SK-N-SH (cell line): Measurements from ENCODE around the gene MYO18B.

ENCODE experiments used
- EP300 ChIP-seq, 2 experiments: IDR thresholded peaks; 2 replicates each; pipeline versions ENCODE4 v1.4.0 to v1.6.1; 2012; ENCODE audit warnings: borderline replicate concordance in 1 of 2, low read depth in 1 of 2, low read length in 1 of 2
- IRF3 ChIP-seq: fragments of 150-350 bp; IDR thresholded peaks from 2 replicates; pipeline ENCODE4 v1.6.1; 2016; ENCODE audit warnings: mild to moderate bottlenecking, low read depth, low read length
- RCOR1 ChIP-seq: fragments of 150-350 bp; IDR thresholded peaks from 2 replicates; pipeline ENCODE4 v1.6.1; 2017; ENCODE audit warnings: antibody characterized with exemption, low read length
- TAF1 ChIP-seq: IDR thresholded peaks from 2 replicates; pipeline ENCODE4 v1.6.1; 2012; ENCODE audit warnings: low read depth, mild to moderate bottlenecking, low read length, moderate library complexity, borderline replicate concordance
- YY1 ChIP-seq: IDR thresholded peaks from 2 replicates; pipeline ENCODE4 v1.4.0; 2012; ENCODE audit warnings: low read depth, mild to moderate bottlenecking
- TF ChIP-seq, protein P1 (sequence below): IDR thresholded peaks from 2 replicates; pipeline ENCODE4 v1.4.0; 2012; ENCODE audit warnings: low read depth, borderline replicate concordance
- TF ChIP-seq, protein P2 (sequence below): fragments of 200-600 bp; sonication (generic); IDR thresholded peaks from 2 replicates; pipeline ENCODE4 v1.6.1; 2017; ENCODE audit warnings: antibody characterized with exemption, mild to moderate bottlenecking, moderate library complexity

DNA sequence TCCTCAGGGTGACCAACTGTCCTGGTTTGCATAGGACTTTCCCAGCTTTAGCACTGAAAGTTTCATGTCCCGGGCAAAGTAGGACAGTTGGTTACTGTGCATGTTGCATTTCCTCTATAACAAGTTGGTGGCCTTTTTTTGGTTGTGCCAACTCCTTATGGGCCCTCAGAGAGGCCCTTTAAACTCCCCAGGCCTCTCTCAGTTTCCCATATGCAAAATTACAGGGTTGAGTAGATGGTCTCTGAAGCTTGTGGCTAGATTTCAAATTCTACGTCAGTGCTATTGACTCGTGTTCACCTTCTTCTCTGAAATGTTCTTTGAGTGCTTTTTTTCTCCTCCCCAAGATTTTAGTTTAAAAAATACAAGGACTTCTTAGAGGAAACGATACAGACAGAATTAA, 92.5 kb downstream of the MYO18B start:
- TF ChIP-seq RCOR1 (no peak), IRF3 (no peak), YY1 (no peak), EP300 (IDR thresholded peaks at IDR 0.05; ENCODE audit: borderline replicate concordance in 1 of 2, low read depth in 1 of 2, low read length in 1 of 2) (no peak), TAF1 (no peak)
- TF ChIP-seq, protein P1, sequence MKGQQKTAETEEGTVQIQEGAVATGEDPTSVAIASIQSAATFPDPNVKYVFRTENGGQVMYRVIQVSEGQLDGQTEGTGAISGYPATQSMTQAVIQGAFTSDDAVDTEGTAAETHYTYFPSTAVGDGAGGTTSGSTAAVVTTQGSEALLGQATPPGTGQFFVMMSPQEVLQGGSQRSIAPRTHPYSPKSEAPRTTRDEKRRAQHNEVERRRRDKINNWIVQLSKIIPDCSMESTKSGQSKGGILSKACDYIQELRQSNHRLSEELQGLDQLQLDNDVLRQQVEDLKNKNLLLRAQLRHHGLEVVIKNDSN = no peak
- TF ChIP-seq, protein P2, sequence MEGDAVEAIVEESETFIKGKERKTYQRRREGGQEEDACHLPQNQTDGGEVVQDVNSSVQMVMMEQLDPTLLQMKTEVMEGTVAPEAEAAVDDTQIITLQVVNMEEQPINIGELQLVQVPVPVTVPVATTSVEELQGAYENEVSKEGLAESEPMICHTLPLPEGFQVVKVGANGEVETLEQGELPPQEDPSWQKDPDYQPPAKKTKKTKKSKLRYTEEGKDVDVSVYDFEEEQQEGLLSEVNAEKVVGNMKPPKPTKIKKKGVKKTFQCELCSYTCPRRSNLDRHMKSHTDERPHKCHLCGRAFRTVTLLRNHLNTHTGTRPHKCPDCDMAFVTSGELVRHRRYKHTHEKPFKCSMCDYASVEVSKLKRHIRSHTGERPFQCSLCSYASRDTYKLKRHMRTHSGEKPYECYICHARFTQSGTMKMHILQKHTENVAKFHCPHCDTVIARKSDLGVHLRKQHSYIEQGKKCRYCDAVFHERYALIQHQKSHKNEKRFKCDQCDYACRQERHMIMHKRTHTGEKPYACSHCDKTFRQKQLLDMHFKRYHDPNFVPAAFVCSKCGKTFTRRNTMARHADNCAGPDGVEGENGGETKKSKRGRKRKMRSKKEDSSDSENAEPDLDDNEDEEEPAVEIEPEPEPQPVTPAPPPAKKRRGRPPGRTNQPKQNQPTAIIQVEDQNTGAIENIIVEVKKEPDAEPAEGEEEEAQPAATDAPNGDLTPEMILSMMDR = no peak
